Esophagus squamous epithelium (tissue), 4 donors: ENCODE data around the gene PRKCA.

ENCODE experiments used
- CTCF ChIP-seq, 6 experiments: fragments of 450-650 bp in 4 of 6; fragments of 200-600 bp in 2 of 6; sonication (generic) in 2 of 6; IDR thresholded peaks; one replicate each; pipeline ENCODE4 v1.5.1; 2016 to 2019; ENCODE audit warnings: antibody characterized with exemption in 6 of 6, mild to moderate bottlenecking in 4 of 6, moderate library complexity in 4 of 6
- POLR2A ChIP-seq, 4 donors: fragments of 450-650 bp; IDR thresholded peaks; one replicate each; pipeline ENCODE4 v1.6.1; 2017; ENCODE audit warnings: antibody characterized with exemption in 4 of 4, mild to moderate bottlenecking in 4 of 4, moderate library complexity in 3 of 4

GRCh38 chr17:66378296-66378695, 75.9 kb downstream of the PRKCA start:
- TF ChIP-seq CTCF (IDR thresholded peaks at IDR 0.05) (no peak), POLR2A (IDR thresholded peaks at IDR 0.05) (no peak)
